ENCODE data around the gene TRIM2.

- TF ChIP-seq POLR2A (IDR thresholded peaks at IDR 0.05) = no peak
- no peak for TF ChIP-seq CTCF (IDR thresholded peaks at IDR 0.05)
These were observed 71.4 kb downstream of the TRIM2 start for GRCh38 chr4:153275380-153276276.

Measured in vagina (tissue), 2 donors.